ENCODE measurements around the gene RIN3.

RIN3 gene

DNA sequence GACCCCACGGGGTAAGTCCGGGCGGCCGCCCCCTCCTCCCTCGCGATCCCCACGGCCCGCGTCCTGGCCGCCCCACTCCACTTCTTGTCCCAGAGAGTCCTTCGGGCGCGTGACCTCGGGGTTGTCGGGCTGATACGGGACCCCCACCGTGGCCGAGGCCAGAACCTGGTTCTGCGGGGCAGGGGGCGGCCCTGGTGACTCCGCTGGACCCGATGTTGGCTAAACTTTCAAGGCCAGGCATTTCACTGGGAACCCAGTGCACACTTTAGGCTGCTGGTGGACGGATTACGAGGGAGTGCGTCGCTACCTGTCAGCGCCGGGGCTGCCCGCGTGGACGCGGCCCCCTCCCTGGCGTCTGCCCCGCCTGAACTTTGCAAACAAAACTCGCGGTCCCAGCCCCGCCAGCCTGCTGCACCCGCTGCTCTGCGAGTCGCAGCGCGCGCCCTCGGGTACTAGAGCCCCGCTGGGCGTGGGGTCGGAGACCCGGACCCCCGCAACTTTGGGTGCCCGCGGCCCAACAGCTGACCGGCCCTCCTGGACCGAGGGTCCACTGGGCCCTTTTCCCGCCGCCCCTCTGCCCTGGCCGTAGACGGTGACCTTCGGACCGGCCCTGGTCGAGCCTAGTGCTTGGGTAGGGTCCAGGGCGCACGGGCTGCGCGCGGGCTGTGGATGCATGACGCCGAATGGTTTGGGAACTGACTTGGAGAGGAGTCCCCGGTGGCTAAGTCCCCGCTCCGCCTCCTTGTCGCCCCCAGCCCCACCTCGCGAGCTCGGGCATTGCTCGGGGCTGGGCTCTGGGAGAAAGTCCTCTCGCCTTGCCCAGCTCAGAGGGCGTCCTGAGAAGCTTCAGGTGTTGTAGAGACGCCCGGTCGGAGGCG is 624 bp downstream of the RIN3 start:
- TF ChIP-seq, protein P1, sequence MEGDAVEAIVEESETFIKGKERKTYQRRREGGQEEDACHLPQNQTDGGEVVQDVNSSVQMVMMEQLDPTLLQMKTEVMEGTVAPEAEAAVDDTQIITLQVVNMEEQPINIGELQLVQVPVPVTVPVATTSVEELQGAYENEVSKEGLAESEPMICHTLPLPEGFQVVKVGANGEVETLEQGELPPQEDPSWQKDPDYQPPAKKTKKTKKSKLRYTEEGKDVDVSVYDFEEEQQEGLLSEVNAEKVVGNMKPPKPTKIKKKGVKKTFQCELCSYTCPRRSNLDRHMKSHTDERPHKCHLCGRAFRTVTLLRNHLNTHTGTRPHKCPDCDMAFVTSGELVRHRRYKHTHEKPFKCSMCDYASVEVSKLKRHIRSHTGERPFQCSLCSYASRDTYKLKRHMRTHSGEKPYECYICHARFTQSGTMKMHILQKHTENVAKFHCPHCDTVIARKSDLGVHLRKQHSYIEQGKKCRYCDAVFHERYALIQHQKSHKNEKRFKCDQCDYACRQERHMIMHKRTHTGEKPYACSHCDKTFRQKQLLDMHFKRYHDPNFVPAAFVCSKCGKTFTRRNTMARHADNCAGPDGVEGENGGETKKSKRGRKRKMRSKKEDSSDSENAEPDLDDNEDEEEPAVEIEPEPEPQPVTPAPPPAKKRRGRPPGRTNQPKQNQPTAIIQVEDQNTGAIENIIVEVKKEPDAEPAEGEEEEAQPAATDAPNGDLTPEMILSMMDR (IDR thresholded peaks at IDR 0.05; ENCODE audit: extremely low read depth, insufficient read depth, missing control alignments): no peak
- in situ Hi-C loops (cut with MboI; ENCODE audit: low pct_unique_long_range_greater_than_20kb, low sequenced_read_pairs, unreplicated experiment): no loop called here
- peak; percentile 66 for DNase-seq (ENCODE audit: low spot score)

DNA sequence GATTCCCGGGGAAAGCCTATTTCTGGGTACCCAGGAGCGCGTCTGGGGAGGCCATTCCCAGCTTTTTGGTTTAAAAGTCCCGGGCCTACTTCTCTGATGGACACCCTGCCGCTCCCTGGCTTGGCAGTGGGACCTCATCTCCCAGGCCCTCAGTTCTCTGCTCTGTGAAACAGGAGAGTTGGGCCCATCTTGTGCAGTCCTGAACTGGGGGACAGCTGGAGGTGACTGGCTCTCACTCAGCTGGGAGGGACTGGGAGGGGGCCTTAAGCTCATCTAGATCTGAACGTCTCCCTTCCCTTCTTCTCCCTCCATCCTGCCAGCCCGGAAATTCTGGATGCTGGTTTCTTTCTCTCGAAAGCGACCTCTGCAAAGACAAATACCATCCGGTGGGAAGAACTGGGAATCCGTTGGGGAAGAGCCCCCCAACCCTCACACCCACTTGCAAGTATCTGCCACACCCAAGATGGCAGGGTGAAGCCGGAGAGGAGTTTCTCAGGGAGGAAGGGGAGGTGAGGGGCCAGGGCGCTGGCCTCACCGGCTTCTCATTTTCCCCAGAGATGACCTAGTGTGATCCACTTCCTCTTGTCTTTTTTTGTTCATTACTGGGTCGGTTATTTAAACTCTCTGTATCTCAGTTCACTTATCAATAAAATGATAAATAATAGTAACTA is 1.4 kb downstream of the RIN3 start:
- DNase-seq (ENCODE audit: low spot score): no peak
- TF ChIP-seq, protein P1 (IDR thresholded peaks at IDR 0.05; ENCODE audit: extremely low read depth, insufficient read depth, missing control alignments): no peak
- in situ Hi-C loops (cut with MboI; ENCODE audit: low pct_unique_long_range_greater_than_20kb, low sequenced_read_pairs, unreplicated experiment): no loop called here

DNA sequence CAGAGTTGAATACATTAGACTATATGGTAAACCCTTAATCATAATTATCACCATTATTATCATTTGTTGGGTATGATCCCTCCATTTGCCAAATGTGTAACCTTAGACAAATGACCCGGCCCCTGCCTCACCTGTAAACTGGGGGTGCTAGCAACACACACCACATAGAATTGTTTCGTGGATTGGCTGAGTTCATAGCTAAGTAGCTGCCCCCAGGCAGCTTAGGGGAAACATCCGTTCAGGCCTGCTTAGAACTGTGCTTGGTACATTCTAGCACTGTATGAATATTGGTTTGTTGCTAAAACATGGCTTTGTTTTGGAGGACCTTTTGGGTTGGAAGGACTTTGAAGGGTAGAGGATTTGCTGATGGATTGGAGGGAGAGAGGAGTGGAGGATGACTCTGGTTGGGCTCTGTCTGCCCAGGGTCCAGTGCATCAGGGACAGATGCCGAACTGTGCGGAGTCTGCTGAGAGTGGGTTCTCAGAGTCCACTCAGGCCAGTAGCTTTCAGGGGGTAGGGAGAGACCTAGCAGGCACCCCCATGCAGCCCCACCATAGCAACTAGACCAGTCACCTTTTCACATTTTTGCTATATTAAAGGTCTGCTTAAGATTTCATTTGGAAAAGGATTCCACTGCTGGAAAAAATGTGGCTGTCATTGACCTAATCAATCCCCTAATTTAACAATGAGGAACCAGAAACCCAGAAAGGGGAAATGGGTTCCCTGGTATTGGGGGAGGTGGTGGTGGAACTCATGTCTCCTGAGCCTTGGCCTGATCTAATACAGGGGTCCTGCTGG is 2.2 kb downstream of the RIN3 start:
- TF ChIP-seq, protein P1 (IDR thresholded peaks at IDR 0.05; ENCODE audit: extremely low read depth, insufficient read depth, missing control alignments): no peak
- in situ Hi-C loops (cut with MboI; ENCODE audit: low pct_unique_long_range_greater_than_20kb, low sequenced_read_pairs, unreplicated experiment): no loop called here

DNA sequence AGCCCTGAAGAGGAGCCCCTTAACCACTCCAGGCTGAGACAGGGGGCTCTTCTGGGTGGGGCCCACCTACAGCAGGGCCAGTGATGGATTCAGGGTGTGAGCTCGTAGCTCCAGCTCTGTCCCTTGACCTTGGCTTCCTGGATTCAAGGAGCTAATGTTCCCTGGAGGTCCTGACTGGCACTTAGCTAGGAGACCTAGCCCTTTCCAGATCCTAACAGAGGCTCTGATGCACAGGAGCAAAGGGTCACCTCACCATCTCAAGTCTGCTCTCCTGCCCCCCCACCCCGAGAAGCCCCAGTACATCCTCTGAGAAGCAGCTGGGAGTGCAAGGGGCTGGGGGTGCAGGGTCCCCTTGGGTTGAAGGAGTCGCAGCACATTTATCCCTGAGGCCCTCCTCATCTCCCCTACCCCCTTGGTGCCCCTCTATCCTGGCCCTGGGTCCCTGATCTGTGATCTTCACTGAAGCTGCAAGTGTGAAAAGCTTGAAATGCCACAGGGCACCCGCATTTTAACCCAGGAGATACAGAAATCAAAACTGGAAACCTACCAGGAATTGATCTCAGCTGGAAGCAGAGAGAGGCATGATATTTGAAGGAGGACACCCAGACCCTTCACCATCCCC is 2.9 kb downstream of the RIN3 start:
- in situ Hi-C loops (cut with MboI; ENCODE audit: low pct_unique_long_range_greater_than_20kb, low sequenced_read_pairs, unreplicated experiment): no loop called here
- DNase-seq (ENCODE audit: low spot score): no peak
- TF ChIP-seq, protein P1 (IDR thresholded peaks at IDR 0.05; ENCODE audit: extremely low read depth, insufficient read depth, missing control alignments): no peak

More for the DNA sequence above, 2.2 kb downstream of the RIN3 start:
- DNase-seq (ENCODE audit: low spot score): no peak

DNA sequence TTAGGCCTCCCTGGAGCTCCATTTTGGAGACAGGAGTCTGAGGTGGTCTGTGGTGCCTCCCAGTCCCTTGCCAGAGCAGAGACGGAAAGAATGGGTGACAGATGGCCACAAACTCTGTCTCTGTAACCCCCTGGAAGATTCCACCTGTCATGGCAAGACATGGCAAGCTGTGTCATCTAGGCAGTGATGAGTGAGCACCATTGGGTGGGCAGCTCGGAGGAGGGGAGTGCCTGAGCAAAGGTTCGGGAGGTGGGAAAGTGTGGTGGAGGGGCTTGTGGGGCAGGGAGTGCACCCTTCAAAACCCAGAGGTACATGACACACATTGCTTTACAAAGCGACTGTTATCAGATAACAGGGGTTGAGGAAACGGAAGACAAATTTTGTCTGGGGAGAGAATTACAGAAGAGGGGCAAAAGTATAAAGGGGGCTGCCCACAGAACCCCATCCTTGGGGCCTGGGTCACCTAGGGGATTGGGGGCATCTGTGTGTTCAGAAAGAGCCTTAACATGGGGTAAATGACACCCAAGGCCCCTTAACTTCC is 3.5 kb downstream of the RIN3 start:
- no peak for DNase-seq (ENCODE audit: low spot score)
- TF ChIP-seq, protein P1 (IDR thresholded peaks at IDR 0.05; ENCODE audit: extremely low read depth, insufficient read depth, missing control alignments): no peak
- in situ Hi-C loops (cut with MboI; ENCODE audit: low pct_unique_long_range_greater_than_20kb, low sequenced_read_pairs, unreplicated experiment): no loop called here

DNA sequence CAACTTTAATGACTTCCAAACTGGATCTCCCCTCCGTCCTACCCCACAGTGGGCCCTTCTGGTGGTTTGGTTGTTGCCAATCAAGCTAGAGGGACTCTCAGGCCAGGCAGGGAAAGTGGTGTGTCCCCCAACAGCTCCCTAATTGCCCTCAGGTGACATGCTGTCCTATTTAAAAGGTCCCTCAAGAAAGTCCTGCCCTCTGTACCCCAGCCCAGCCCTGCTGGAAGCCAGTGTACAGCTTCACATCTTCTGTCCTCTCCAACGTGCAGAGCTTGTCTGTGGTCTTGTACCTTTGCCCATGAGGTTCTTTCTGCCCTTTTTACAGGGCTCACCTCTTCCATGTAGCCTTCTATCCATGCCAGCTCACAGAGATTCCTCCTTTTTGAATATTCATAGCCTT is 4.2 kb downstream of the RIN3 start:
- in situ Hi-C loops (cut with MboI; ENCODE audit: low pct_unique_long_range_greater_than_20kb, low sequenced_read_pairs, unreplicated experiment): no loop called here
- TF ChIP-seq, protein P1 (IDR thresholded peaks at IDR 0.05; ENCODE audit: extremely low read depth, insufficient read depth, missing control alignments): no peak
- DNase-seq (ENCODE audit: low spot score): no peak
